Erythroblast (primary cell): ENCODE results near the gene STARD6.

Experiments
- GATA1 ChIP-seq: IDR thresholded peaks from 2 replicates; pipeline ENCODE4 v1.6.1; 2011; ENCODE audit warnings: low read depth, mild to moderate bottlenecking, control low read depth, low read length, moderate library complexity
- POLR2A ChIP-seq: IDR thresholded peaks from 2 replicates; pipeline ENCODE4 v1.6.1; 2011; ENCODE audit warnings: mild to moderate bottlenecking, low read length

DNA sequence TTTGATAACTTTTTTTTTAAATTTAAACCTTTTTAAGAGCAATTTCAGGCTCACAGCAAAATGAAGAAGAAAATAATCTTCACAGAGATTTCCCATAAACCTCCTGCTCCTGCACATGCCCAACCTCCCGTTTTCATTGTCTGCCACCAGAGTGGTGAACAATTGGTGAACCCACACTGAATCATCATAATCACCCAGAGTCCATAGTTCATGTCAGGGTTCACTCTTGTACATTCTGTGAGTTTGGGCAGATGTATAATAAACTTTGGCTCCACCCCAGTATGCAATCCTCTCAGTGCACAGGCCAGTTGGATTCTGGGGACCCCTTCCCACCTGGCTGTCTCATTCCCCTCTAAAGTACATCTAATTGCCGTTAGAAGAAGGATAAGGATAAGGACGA, 24.4 kb upstream of the STARD6 start:
- TF ChIP-seq POLR2A, result no peak
- no peak for TF ChIP-seq GATA1
